ENCODE results near the gene SELENOM. TPM values are rescaled to one million over a fixed set of nuclear protein-coding genes. Genes with fewer than 3 reads are reported as not detected.
A peak's percentile ranks its signal among the peaks of the same experiment; 100 is the strongest.

The SELENOM gene
- 43.4 TPM for total RNA-seq
- long read RNA-seq, transcript SELENOM-201 (5 exons, 694 nt) = major isoform, 26 of 38 reads
- long read RNA-seq, partial matches to known transcripts = 0 of 38 reads
- long read RNA-seq, other reads (novel, unspliced or antisense) = 11 of 38 reads

DNA sequence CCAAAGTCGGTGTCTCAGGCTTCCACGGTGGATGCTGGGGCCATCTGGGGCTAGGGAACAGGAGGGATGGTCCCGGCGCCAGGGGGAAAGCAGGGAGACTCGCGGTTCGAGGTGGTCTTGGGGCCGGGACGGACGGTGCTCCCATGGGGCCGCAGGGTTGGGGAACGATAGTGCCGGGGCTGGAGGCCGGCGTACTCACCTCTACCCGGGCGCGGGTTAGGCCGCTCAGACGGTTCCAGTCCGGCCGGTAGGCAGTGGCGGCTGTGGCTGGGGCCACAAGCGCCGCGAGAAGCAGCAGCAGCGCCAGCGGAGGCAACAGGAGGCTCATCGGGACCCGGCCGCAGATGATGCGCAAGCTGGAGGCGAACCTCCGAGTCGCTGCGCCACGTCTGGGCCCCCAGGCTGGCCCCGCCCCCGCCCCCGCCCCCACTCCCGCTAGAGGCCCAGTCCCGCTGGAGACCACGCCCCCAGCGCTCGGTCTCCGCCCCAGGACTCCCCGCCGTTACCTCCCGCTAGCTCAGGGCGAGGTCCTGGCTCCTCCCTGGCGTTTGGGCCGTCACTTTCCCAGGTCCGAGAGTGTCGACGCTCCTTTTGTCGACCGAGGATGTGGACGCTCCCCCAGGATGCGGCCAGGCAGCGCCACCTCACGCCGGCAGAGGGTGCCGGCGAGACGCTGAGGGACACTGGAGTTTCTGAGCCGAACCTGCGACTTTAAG, at the start of gene SELENOM:
Gene SELENOM (minus strand): TSS at position 391 of the 716 bp plus-strand sequence. CDS start 63 bp downstream, at position 328.
- intact Hi-C loops (cut with DNase I) = loop anchor here (10.0 kb wide), 1 partner anchor 107 kb away; the partner anchor contains the start of gene LIMK2
- DNase-seq (peak; percentile 98), ATAC-seq (ENCODE audit: poor library complexity) (peak; percentile 90)

- no peak for ATAC-seq (ENCODE audit: poor library complexity)
Observed at GRCh38 chr22:31155422-31155821, 48.1 kb upstream of the SELENOM start.

DNA sequence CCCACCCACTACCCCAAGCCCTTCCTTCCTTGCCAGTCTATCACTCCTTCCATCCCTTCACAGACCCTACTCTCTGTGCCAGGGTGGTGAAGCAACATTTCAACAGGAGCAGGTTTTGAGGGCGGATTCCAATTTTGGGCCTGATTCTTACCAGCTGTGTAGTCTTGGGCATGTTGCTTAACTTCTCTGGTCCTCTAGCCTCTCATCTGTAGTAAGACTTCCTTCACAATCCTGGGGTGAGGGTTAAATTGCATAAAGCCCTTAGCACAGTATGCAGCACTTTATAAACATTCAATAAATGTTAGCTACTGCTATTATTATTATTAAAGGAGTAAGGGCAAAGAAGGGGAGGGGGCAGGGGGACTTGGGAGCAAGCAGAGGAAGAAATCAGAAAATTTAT, 47.6 kb upstream of the SELENOM start:
- ATAC-seq (ENCODE audit: poor library complexity) = no peak
- intact Hi-C loops (cut with DNase I) = loop anchor here (5.0 kb wide), 1 partner anchor 68 kb away; no protein-coding TSS in a partner anchor

More at GRCh38 chr22:31155422-31155821, 48.1 kb upstream of the SELENOM start:
- DNase-seq = no peak
- intact Hi-C loops (cut with DNase I) = no loop called here

GRCh38 chr22:31153357-31153756, 46.0 kb upstream of the SELENOM start:
- intact Hi-C loops (cut with DNase I) = loop anchor here (5.0 kb wide), 1 partner anchor 66 kb away; no protein-coding TSS in a partner anchor
- DNase-seq (no peak), ATAC-seq (ENCODE audit: poor library complexity) (no peak)

More for the DNA sequence above, 47.6 kb upstream of the SELENOM start:
- DNase-seq = no peak

- DNase-seq (no peak), ATAC-seq (ENCODE audit: poor library complexity) (no peak)
- intact Hi-C loops (cut with DNase I) = loop anchor here (5.0 kb wide), 1 partner anchor 65 kb away; no protein-coding TSS in a partner anchor
Observed at GRCh38 chr22:31151872-31152271, 44.5 kb upstream of the SELENOM start.

DNA sequence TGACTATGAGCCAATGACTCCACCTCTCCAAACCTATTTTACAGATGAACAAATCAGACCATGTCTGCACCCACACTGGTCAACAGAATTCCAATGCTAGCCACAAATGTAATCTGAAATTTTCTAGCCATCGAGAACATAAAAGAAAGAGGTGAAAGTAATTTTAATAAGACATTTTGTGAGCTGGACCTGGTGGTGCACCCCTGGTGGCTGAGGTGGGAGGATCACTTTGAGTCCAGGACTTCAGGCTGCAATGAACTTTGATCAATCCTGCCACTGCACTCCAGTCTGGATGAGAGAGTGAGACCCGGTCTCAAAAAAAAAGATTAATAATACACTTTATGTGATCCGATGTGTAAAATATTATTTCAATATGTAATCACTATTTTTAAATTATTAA, 43.2 kb upstream of the SELENOM start:
- no peak for DNase-seq
- ATAC-seq (ENCODE audit: poor library complexity) = no peak
- intact Hi-C loops (cut with DNase I) = loop anchor here (5.0 kb wide), 1 partner anchor 63 kb away; no protein-coding TSS in a partner anchor

GRCh38 chr22:31148953-31149627, 41.7 kb upstream of the SELENOM start:
- peak; percentile 75 for DNase-seq
- peak; percentile 97 for ATAC-seq (ENCODE audit: poor library complexity)
- intact Hi-C loops (cut with DNase I) = loop anchor here (2.0 to 5.0 kb wide), 2 partner anchors 40 to 202 kb away; no protein-coding TSS in a partner anchor

- ATAC-seq (ENCODE audit: poor library complexity) (peak; percentile 64), DNase-seq (no peak)
- intact Hi-C loops (cut with DNase I) = loop anchor here (2.0 to 5.0 kb wide), 2 partner anchors 40 to 201 kb away; no protein-coding TSS in a partner anchor
Observed at GRCh38 chr22:31148488-31148887, 41.1 kb upstream of the SELENOM start.

GRCh38 chr22:31144223-31144622, 36.9 kb upstream of the SELENOM start:
- intact Hi-C loops (cut with DNase I) = no loop called here

GRCh38 chr22:31143537-31143936, 36.2 kb upstream of the SELENOM start:
- intact Hi-C loops (cut with DNase I) = no loop called here
- peak; percentile 44 for ATAC-seq (ENCODE audit: poor library complexity)
- DNase-seq = no peak

More at GRCh38 chr22:31144223-31144622, 36.9 kb upstream of the SELENOM start:
- DNase-seq (no peak), ATAC-seq (ENCODE audit: poor library complexity) (no peak)

DNA sequence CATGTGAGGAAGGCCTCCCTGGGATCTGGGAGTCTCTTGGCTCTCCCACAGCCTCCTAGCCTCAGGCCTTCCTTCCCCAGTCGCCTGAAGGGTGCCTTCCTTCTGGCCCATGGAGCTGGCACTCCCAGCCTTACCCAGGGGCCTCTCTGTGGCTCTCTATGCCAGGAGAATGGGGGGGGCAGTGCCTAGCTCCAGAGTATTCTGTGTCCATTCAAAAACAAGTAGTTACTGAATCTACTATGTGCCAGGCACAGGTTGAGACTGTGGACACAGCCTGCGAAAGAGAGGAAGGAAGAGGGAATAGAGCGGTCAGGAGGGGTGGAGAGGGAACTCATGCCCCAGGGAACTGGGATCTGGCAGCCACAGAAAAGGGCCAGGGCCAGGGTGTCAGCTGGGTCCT, 35.7 kb upstream of the SELENOM start:
- intact Hi-C loops (cut with DNase I) = no loop called here
- no peak for ATAC-seq (ENCODE audit: poor library complexity)
- no peak for DNase-seq

DNA sequence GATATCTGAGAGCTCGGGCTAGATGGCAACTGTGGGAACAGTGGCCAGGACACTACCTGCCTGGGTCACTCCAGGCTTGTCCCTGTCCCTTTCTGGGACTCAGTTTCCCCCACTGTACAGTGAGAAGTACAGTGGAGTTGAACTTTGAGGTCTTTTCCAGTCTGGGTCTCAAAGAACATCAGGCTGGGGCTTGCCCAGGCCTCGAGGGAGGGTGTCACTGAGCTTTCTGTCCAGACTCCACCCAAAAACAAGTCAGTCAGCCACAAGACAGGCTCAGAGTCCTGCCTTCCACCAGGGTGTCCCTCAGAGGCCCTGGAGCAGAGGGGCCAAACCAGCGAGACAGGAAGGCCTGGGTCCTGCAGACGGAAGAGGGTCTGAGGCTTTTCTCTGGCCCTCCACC, 34.9 kb upstream of the SELENOM start:
- DNase-seq = no peak
- intact Hi-C loops (cut with DNase I) = no loop called here
- no peak for ATAC-seq (ENCODE audit: poor library complexity)

DNA sequence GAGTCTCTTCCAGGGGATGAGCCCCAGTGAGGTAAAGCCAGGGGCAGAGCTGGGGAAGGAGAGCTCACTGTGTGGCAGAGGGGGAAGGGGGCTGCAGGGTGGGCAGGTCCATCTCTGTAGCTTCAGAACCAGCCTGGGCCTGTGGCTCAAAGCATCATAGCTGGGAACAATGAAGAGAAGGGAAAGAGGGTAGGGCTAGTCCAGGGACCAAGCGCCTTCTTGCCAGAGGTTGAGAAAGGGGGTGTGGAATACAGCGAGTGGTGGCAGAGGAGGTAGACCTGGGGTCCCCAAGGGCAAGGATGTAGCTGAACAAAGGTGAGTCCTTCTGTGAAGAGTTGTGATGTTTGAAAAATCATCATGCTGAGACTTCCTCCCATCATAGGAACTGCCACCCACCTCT, 34.2 kb upstream of the SELENOM start:
- intact Hi-C loops (cut with DNase I) = no loop called here
- ATAC-seq (ENCODE audit: poor library complexity) = no peak
- no peak for DNase-seq

GRCh38 chr22:31140746-31141145, 33.4 kb upstream of the SELENOM start:
- DNase-seq (no peak), ATAC-seq (ENCODE audit: poor library complexity) (no peak)
- intact Hi-C loops (cut with DNase I) = no loop called here

GRCh38 chr22:31139866-31140716, 32.7 kb upstream of the SELENOM start, which contains the start of gene PLA2G3:
Gene PLA2G3, minus strand, starts transcription at chr22:31140508. Its CDS starts 154 bp downstream, at chr22:31140354.
- ATAC-seq (ENCODE audit: poor library complexity) = peak; percentile 19
- intact Hi-C loops (cut with DNase I) = no loop called here
- no peak for DNase-seq

DNA sequence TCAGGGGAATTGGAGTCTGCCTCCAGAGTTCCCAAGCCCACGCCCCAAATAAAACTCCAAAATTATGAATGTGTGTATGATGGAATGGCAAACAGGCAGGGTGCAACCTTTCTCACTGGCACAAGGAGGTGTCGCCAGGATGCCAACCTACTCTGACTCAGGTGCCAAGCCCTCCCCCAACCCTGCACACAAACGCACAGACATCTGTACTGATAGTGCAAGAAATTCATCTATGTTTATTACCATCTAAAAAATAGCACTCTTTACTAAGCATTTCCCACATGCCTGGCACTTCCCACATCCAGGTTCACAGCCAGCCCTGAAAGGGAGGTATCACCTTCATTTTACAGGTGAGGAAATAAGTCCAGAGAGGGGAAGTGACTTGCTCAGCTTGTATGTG, 31.7 kb upstream of the SELENOM start:
- ATAC-seq (ENCODE audit: poor library complexity) (no peak), DNase-seq (no peak)
- intact Hi-C loops (cut with DNase I) = no loop called here

- ATAC-seq (ENCODE audit: poor library complexity) (no peak), DNase-seq (no peak)
- intact Hi-C loops (cut with DNase I) = no loop called here
Observed at GRCh38 chr22:31138126-31138525, 30.8 kb upstream of the SELENOM start.

GRCh38 chr22:31137721-31138120, 30.4 kb upstream of the SELENOM start:
- no peak for ATAC-seq (ENCODE audit: poor library complexity)
- DNase-seq = no peak
- intact Hi-C loops (cut with DNase I) = no loop called here
